Right renal pelvis (tissue), 4 donors: ENCODE measurements around the gene N4BP2L1. TPM values are rescaled to one million over a fixed set of nuclear protein-coding genes. Genes with fewer than 3 reads are reported as not detected.
A peak's percentile ranks its signal among the peaks of the same experiment; 100 is the strongest.
"Not testable (repeated sequence)": the region's sequence is repeated elsewhere in the genome, so short reads cannot be mapped to it uniquely, and the experiment has no call there.

Experiments
- DNase-seq, 4 donors: peaks; one replicate each; pipeline ENCODE4 v3.0.0-alpha.2; 2013; ENCODE audit warnings: low read depth in 4 of 4, low spot score in 3 of 4, missing footprints in 1 of 4
- polyA plus RNA-seq, 4 donors: library from polyadenylated mRNA; unstranded; fragments of 120-200 nt; gene quantifications; one replicate each; pipeline ENCODE4 v1.2.1, GENCODE V29; 2013; ENCODE audit not compliant: insufficient read length in 4 of 4

Gene N4BP2L1
- polyA plus RNA-seq, 4 donors = 19.1 to 24.7 (median 21.6) TPM

GRCh38 chr13:32403108-32403507 lies 24.8 kb downstream of the N4BP2L1 start:
- DNase-seq = no peak

- no peak for DNase-seq
Measured at GRCh38 chr13:32391101-32391619, 36.8 kb downstream of the N4BP2L1 start.

- DNase-seq = no peak
Measured at GRCh38 chr13:32390484-32390883, 37.4 kb downstream of the N4BP2L1 start.

DNA sequence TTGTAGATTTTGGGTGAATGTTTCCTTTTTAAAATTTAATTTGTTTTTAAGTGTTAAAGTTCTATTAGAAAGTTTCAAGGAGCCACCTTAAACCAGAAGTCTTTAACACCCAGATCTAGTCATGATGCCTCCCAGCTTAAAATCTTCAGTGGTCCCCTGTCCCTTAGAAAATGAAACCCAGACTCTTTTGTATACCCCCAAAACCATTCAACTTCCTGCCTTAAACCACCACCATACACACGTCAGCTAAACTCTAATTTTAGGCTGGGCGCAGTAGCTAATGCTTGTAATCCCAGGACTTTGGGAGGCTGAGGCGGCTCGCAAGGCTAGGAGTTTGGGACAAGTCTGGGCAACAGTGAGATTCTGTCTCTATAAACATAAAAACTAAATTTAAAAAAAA lies 37.9 kb downstream of the N4BP2L1 start:
- no peak for DNase-seq

- DNase-seq = no peak
Measured at GRCh38 chr13:32385410-32385809, 42.5 kb downstream of the N4BP2L1 start.

DNA sequence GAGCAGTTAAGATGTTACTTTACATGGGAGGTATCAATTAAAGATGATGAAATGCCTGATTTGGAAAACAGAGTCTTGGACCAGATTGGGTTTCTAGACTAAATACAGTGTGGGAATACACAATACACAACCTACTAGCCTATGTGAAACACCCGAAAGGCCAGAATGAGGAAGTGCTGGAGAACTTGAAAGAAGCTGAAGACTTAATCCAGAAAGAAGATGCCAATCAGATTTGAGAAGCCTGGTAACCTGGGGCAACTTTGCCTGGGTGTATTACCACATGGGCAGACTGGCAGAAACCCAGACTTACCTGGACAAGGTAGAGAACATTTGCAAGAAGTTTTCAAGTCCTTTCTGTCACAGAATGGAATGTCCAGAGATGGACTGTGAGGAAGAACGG lies 43.2 kb downstream of the N4BP2L1 start:
- DNase-seq = no peak

DNA sequence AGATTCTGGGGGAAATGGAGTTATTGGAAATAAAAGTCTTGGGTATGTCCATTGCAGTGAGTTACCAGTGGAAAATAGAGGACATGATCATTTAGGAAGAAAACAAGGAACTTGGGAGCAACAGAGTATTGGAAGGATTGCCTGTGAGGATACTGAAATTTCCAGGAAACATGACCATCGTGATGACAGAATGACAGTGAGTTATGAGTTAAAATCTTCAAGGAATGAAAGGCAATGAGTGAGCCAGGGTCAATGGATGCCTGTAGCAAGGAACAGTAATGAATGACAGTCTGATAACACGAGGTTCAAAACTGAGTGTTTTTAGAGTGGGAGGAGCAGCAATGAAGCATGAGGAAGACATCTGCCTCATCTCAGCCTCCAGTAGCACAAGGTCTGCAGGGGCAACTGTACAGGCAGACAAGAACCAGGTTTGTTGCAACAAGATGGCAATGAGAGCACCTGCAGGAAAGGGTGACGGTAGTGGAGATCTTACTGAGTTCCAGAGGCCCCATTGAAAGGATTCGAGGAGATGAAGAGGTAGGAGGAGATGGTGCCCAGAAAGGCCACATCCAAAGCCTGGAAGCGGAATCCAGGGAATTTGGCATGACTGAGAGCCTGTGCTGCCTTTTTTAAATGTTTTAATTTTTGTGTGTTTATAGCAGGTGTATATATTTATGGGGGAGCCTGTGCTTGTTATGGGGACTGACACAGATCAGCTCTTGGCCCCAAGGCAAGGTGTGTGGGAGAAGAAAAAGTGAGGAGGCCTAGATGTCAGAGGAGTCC lies 43.9 kb downstream of the N4BP2L1 start:
- no peak for DNase-seq

- peak in 2 of 4 donors; percentile 3 for DNase-seq
Measured at GRCh38 chr13:32381539-32381938, 46.4 kb downstream of the N4BP2L1 start.

- no peak for DNase-seq
Measured at GRCh38 chr13:32378012-32378411, 49.9 kb downstream of the N4BP2L1 start.

GRCh38 chr13:32376642-32377415 lies 51.1 kb downstream of the N4BP2L1 start:
- no peak for DNase-seq

GRCh38 chr13:32370805-32371204 lies 57.1 kb downstream of the N4BP2L1 start:
- DNase-seq = no peak

- no peak for DNase-seq
Measured at GRCh38 chr13:32362574-32362973, 65.4 kb downstream of the N4BP2L1 start.

DNA sequence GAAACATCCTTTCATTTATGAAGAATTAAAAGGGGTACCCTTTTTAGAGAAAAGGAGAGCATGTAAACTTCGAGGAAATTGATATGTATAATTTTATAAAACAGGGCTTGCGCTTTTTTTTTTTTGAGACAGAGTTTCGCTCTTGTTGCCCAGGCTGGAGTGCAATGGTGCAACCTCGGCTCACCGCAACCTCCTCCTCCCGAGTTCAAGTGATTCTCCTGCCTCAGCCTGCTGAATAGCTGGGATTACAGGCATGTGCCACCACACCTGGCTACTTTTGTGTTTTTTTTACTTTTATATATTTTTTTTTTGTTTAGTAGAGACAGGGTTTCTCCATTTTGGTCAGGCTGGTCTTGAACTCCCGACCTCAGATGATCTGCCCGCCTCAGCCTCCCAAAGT lies 72.0 kb downstream of the N4BP2L1 start:
- DNase-seq = not testable (repeated sequence)

DNA sequence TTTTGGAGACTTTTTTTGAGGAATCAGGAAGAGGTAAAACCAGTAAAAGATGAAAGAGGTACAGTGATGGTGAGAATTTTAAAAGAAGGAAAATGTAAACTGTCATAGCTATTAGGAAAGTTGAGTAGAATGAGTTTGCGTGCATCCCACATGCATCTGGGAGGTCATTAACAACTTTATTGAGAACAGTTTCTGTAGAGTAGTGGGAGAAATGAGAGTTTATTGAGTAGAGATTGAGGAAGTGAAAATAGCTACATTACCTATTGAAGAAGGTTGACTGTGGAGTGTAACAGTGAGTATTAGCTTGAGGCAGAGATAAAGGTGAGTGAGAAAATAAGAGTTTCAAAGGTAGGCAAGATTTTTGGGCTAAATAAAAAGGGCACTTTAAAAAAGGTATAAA lies 73.9 kb downstream of the N4BP2L1 start:
- DNase-seq = no peak

GRCh38 chr13:32350839-32351441 lies 77.0 kb downstream of the N4BP2L1 start:
- not testable (repeated sequence) for DNase-seq

Other genes with a start within 250 kb of the N4BP2L1 start
- gene ZAR1L, start 112.8 kb downstream of the N4BP2L1 start, polyA plus RNA-seq = not detected
- gene BRCA2, start 112.6 kb downstream of the N4BP2L1 start, polyA plus RNA-seq = 1 to 10 TPM; 5.9 to 7.4 (median 6.2) TPM
- gene N4BP2L2, start 110.7 kb upstream of the N4BP2L1 start, polyA plus RNA-seq = 100 to 1,000 TPM; 128 to 189 (median 163) TPM
- 10 to 100 TPM; 57.1 to 72.3 (median 70.4) TPM for gene PDS5B, start 158.3 kb upstream of the N4BP2L1 start, polyA plus RNA-seq